Stimulated activated CD8-positive, alpha-beta memory T cell treated with anti-CD3 and anti-CD28 coated beads, Interleukin-2, amount 100 ng/mL, for 48 hours (primary cell): ENCODE data around the gene HGFAC.

ENCODE experiments used
- DNase-seq, 2 donors: peaks; one replicate each; pipeline ENCODE4 v3.0.0-alpha.2; 2020; ENCODE audit warnings: low read depth in 2 of 2

The HGFAC gene

DNA sequence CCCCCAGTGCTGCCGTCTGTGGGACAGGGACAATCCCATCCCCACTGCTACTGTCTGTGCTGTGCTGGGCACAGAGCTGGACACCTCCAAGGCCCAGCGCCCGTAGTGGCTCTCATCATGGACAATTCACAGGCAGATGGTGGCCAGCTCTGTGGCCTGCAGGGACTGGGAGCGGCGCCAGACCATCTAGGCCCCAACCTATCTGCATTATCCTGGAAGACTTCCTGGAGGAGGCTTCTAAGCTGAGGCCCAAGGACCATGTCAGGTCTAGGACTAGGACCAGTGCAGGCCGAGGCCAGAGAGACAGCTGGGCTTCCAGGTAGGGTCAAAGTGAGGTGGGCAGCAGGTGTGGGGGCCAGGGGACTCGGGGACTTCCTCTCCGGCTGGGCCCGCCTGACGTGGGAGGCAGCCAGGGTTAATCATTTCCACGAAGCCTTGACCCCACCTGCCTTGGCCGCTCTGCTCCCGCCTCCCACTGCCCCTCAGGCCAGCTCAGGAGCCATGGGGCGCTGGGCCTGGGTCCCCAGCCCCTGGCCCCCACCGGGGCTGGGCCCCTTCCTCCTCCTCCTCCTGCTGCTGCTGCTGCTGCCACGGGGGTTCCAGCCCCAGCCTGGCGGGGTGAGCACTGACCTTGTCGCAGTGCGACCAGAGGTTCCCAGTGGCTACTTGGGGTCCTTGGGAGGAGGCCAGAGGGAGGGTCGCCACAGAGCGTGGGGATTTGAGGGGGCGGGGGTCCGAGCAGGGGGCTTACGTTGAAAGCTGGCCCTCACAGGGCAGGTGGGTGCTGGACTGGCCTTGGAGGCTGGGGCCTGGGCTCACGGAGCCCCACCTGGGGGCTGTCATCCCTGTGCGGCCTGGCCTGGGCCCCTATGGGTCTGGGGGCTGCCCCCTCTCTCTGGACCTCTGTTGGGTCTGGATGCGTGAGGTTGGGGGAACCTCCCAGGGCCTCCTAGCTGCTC lies at the start of gene HGFAC:
Gene HGFAC (plus strand): TSS at position 468 of the 959 bp plus-strand sequence. CDS start 34 bp downstream, at position 502.
- DNase-seq = no peak

DNA sequence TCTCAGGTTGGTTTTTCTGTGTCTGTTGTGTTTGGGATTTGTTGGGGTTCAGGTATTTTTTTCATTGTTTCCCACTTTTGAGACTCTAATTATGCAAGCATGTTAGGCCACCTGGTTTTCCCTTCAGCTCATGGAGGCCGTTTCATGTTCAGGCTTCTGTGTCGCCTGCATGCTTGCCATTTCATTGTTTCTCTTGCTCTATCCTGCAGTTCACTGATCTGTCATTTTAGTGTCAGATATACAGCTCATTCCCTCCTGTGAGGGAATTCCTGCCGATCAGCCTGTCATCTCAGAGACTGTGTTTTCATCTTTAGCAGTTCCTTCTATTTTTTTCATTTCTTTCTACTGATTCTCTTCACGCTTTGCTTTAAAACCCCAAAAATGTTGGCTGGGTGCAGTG lies 49.4 kb upstream of the HGFAC start:
- DNase-seq = no peak

DNA sequence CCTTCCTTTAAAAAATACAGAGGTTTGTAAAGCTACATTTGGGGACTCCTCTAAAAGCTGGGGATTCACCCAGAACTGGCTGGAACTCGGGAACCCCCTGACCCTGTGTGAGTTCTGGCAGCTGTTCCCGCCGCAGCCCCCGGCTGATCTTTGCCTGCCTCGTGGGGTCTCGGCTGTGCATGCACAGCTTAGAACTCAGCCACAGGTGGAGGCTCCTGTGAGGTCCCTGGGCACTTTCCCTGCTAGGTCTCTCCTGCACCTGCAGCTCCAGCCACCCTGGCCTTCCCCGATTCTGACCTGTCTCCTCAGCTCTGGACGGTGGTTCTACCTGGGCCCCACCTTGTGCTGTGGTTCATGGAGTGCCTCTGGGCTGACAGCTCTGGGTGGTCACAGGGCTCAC lies 48.6 kb upstream of the HGFAC start:
- DNase-seq = no peak

DNA sequence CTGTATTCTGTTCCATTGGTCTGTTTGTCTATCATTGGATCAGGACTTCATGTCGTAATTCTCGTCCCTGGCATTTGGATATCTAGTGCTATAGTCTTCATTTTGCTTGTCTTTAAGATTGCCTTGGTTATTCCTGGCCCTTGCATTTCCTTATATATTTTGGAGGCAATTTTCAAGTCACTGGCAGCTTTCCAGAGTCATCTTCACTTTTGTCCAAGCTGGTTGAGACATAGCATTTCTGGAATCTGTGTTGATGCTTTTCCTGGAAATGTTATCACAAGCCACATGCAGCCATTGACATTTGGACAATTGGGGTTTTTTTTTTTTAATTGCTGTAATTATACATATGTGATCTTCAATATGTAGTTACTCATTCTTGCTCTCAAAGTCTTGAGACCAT lies 45.2 kb upstream of the HGFAC start:
- no peak for DNase-seq

DNA sequence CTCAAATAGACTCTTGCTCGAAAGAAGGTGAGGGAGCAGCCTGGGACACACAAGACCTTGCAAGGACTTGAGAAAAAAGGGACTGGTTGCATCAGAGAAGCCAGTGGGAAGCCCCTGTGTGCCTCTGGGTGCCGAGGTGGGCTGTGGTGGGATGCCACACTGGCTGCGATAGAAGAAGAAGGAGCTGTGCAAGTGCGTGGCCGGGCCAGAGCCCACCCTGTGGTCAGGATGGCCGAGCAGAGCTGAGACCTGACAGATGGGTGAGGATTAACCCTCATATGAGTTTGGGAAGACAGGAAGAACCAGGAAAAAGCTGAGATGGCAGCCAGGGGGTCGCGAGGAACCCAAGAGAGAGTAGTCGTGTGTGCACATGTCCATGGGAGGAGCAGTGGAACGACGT lies 44.6 kb upstream of the HGFAC start:
- no peak for DNase-seq

DNA sequence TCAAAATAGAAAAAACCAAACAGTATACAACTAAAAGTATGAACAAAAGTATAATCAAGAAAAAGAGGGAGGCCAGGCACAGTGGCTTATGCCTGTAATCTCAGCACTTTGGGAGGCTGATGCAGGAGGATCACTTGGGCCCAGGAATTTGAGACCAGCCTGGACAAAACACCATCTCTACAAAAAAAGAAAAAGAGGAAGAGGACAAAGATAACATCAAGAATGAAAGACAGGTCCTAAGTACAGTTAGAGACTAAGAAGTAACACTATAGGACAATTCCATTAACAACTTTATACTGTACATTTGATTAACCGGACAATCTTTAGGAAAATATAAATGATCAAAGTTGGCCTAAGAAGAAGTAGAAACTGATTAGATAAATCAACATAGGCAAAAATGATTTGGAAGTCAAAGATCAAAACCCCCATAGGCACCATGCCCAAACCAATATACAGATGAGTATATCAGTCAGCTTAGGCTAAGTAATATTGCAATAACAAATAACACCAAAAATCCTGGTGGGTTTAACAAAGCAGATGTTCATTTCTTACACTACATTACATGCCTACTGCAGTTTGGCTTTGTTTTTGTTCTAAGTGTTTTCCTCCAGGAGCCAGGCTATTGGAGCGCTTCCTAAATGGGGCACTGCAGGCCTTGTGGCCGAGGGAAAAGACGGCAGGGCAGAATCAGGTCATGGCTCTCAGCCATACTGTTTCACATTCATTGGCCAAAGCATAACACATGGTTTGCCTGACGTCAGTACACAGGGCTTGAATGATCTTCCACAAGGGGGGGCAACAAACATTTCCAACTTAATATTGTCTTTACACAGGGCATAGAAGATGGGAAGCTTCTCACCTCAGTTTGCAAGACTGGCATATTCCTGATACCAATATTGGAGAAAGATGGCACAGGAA lies 42.2 kb upstream of the HGFAC start:
- DNase-seq = no peak

DNA sequence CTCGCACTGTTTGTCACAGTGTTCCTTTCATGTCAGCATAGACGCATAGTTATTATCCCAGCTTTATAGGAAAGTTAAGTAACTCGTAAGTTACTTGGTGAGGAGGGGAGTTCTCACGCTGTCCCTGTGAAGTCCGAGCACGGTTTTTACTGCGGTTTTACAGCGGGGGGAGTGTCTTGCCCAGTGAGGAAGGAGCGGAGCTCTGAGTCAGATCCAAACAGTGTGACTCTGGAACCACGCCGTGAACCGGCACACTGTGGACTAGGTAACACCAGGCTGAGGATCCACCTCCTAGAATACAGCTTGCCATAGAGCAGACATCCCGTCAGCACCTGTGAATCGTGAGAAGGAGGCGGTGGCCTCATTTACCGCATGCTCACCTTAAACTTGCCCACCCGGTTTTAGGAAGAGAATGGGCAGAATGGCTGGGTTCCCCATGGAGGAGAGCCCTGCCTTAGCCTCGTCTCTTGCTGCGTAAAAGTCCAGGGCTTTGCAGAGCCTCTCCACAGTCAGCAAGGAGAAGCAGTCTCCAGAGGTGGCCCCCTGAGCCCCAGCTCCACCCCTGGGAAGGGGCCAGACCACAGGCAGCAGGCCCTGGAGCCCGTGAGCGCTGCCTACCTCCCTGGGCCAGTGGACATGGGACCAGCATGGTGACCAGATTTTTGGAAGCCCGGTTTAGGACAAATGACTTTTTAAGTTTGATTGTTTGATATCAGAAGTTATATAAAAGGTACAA lies 40.2 kb upstream of the HGFAC start:
- DNase-seq = no peak

DNA sequence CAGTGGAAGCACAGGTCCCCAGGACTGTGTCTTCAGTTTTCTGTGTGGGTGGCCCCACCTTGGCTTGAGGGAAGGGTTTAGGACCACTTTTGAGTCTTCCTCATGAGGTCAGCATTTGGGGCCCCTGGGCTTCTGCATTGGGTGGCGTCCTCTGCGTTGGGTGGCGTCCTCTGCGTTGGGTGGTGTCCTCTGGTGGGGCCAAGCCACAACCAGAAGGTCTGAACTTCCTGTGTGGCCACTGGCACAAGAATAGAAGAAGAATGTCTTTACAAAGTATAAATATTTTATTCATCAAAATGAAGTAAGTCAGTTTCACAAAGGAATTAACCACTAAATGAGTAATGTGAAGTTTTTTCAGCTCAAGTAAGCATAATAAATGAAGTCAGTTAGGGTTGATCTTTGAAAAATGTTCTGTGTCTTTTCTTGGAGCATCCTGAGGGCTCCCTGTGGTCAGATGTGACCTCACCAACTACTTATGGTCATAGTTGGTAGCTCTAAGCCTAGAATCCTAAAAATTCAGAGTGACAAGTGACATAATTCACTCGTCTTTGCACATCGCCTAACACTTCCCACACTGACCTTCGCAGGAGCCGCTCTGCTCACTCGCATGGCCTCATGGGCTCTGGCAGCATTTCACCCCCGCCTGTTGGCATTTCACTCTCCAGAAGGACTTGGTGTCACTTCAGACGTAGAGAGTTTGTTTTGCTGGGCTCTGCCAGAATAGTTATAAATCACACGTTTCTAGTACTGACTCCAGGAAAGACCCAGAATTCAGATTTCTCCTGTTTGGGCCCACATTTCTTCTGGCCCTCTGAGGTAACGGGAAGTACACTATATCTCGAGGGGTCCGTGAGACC lies 39.0 kb upstream of the HGFAC start:
- DNase-seq = no peak

DNA sequence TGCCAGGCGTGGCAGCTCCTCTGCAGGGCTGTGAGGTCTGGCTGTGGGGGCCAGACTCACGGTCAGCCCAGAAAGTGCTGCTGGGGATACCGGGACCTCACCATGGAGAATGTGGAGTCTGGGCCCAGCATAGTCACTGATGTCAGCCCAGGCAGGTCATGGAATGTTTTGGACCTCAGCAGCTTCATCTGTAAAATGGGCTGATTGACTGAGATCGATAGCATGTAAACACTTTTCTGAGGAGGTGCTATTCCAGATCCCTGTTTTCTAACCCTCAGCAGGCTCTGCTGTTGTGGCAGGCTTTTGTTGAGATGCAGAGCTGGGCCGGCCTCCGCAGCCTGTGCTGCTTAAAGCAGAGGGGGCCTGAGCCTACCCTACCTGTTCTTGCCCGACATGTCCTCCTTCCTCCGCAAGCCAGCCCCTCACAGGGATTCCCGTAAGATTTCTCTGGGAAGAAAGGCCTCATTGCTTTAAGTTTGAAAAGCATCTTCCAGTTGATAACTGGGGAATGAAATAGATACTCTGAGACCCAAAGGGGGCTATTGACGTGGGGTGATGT lies 38.3 kb upstream of the HGFAC start:
- DNase-seq = no peak

DNA sequence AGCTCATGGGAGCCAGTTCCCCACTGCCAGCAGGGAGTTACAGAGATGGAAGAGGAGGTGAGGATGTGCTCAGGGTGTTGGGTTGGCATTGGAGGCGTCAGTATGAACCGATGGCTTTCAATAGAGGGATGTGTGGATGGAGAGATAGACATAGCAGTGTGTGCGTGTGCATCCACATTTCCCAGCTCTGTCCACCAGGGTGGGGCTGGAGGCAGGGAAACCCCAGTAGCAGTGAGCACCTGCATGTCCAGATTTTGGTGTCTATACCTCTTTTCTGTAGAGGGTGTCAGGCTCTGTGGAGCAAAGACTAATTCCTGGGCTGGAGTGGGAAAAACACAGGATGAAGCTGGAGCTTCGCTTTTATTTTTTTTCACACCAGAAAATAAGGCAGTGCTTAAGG lies 37.2 kb upstream of the HGFAC start:
- no peak for DNase-seq

DNA sequence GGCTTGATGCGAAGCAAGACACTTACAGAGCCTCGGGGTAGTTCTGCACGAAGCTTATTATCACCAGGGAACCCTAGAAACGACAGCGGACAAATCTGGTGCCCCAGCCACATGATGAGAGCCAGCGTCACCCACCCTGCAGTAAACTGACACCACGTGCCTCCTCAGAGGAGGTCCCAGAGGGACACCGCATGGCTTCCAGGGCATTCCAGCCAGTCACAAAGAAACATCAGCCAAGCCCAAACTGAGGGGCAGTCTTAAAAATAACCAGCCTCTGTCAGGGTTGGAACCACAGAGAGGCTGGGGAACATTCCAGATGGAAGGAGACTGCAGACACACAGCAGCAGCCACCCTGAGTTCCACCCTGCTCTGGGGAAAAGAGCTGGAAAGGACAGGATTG lies 36.6 kb upstream of the HGFAC start:
- DNase-seq = no peak

DNA sequence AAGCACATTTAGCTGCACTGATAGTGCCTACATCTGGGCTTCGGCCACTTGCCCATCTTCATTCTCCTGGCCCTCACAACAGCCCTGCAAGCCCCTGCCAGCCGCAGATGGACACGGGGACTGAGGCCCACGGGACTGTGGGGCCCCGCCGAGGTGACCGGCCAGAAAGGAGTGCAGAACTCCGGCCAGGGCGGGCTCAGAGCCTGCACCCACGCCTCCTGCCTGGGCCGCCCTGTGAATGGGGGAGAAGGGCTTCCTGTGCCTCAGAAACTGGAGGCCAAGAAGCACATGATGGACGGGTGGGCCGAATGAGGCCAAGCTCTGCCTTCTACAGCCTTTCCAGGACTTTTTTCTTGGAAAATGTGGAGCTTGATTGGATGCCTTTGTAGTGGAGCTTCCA lies 35.7 kb upstream of the HGFAC start:
- DNase-seq = no peak

DNA sequence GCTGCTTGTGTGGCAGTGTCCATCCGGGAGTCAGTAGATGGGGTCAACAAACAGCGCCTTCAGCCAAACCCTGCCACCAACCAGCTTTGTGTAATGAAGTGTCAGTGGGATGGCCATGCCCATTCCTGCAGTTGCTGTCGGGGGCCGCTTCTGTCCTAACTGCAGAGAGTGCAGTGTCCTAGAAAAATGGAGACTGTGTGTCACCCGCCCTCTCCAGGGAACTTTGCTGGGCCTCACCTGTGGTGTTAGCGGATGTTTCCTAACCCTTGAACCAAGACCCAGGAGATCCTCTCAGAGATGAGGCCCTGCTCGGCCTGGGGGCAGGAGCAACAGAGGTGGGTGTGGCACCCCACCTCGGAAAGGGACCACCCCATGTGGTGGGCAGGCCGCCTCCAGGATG lies 35.3 kb upstream of the HGFAC start:
- no peak for DNase-seq

DNA sequence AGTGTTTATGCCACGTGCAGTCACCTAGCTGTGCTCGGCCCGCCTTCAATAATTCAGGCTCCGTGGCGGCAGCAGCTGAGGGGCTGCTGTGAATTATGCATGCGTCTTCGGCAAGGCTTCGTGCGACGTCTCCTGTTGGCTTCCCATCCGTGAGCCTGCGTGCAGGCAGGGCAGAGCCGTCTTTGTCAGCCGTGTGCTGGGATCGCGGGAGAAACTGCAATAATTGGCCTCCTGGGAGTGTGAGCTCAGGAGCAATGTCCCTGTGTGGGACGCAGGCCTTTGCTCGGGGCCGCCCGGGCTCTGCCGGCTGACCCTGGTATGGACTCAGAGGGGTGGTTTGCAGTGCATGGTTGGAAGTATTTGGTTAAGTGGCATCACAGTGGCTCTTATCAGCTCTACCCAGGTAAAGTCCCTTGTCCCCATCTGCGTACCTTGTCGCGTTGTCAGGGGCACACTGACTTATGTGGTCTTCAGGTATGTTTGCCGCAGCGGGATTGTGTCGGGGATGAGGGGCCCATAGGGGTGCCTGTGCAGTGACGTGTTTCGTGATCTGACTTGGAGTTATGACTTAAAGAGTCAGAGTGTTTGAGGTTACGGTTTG lies 34.5 kb upstream of the HGFAC start:
- DNase-seq = no peak

DNA sequence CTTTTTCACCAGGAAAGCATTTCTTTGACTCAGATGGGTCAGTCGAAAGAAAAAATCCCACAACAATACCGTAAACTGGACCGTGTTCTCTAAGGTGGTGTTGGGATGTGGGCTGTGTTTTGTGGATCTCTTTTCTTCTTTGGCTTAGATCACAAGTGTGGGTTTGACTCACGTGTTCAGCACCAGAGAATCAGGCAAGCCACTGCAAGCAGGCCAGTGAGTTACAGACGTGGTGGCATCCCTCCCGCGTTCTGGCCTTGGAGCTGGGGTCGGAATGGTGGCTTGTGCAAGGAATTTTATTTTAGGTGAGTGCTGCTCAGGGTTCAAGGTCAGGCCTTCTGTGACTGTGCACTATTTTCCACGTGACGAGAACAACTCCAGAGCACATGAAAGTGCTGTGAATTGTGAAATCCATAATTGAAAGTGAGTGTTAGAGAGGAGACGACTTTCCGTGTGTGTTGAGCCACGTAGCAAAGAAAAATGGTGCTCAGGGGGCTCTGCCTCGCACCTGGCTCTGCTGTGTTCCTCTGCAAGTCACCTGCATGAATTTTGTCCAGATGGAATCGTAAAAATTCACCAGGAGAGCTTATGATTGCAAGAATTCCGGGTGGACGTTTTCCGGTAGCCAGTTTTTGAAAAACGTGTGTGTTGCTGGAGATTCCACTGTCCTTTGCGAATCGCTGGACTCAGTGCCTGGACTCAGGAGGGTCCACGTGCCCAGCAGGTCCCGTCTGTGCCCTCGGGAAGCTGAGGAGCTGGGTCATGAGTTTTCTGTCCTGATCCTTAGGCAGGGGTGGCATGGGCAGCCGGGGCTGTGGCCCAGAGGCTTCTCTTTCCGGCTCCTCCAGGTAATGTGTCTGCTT lies 33.6 kb upstream of the HGFAC start:
- DNase-seq = no peak

DNA sequence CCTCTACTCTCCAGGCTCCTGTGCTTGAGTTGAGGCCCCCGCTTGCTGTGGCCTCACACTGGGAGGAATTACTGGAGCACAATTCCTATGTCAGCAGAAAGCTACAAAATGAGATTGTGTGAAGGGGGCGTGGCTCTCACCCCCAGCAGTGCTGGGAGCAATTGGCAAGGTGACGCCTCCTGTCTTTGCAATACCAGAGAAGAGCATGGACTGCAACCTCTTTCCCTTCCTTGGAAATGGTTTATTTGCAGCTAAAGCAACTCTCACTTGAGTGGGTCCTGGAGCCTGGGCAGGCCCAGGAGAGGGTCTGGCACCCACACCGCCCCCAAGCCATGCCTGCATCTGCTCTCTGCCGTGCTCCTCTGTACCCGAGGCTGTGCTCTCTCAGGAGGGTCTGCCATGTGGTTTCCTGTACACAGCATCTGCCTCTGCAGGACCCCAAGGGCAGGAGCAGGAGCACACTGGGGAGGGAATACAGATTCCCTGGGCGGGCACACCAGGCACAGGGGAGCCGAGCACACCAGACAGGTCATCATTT lies 32.9 kb upstream of the HGFAC start:
- no peak for DNase-seq

DNA sequence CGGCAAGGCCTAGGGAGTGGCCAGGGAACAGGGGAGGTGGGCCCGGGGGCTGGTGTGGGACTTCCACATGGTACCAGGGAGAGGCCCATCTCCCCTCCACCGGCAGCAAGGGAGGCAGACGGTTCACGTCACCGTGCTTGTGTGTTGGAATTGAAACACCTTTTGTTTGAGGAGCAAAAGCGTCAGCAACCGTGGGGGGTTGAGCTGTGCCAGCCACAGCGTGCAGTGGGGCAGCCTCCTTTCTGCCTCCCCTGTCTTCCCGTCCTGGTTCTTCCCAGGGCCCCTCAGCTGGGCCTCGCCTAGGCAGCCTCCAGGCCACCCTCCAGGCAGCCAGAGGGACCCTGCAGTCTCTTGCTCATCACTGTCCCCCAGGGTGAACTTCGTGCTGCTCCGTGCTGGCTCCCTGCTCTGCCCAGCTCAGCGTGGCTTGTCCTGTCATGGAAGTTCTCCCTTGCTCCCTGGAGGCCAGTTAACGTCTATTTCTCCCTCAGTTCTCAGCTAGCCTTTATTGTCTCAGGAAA lies 32.1 kb upstream of the HGFAC start:
- DNase-seq = no peak

DNA sequence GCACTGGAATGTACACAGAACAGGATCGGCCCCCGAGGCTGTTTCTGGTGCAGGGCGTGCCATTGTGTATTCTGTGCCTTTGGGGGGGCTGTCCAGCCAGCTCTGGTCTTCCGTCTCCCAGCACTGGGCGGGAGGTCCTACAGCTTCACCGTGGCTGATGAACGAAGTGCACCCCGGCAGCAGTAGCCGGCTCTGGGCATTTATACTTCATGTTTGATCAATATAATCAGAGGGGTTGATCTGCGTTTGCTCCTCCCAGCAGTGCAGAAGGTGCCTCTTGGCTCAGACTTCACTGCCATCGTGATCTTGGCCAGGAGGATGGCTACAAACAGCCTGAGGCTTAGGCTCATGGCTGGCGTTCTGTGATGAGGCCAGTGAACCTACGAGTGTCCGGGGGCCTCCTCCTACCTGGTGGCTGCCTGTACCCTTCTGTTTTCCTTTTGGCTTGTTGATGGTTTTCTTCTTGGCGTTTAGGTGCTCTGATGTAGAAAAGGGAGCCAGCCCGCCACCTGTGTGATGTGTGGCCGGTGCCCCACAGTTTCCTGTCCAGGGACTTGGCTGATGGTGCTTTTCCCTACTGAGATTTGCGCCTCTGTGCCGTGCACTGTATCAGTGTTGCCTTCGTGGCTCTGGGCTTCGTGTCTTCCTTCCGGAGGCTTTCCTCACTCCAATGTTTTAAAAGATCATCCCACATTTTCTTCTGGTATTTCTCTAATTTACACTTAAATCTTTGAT lies 31.2 kb upstream of the HGFAC start:
- no peak for DNase-seq
